PC-3 (cell line): ENCODE results near the gene RUVBL2.

Experiments used
- EZH2 ChIP-seq: fragments of 300-600 bp; sonication (generic); IDR thresholded peaks from one replicate; pipeline ENCODE4 v1.6.1; 2017; ENCODE audit warnings: antibody characterized with exemption, mild to moderate bottlenecking, low read length; ENCODE audit not compliant: unreplicated experiment
- TF ChIP-seq, protein P1 (sequence below): fragments of 300-600 bp; sonication (generic); conservative IDR thresholded peaks from 2 replicates; pipeline ENCODE4 v1.5.1; 2017; ENCODE audit warnings: antibody characterized with exemption, low read depth, mild to moderate bottlenecking, low read length

DNA sequence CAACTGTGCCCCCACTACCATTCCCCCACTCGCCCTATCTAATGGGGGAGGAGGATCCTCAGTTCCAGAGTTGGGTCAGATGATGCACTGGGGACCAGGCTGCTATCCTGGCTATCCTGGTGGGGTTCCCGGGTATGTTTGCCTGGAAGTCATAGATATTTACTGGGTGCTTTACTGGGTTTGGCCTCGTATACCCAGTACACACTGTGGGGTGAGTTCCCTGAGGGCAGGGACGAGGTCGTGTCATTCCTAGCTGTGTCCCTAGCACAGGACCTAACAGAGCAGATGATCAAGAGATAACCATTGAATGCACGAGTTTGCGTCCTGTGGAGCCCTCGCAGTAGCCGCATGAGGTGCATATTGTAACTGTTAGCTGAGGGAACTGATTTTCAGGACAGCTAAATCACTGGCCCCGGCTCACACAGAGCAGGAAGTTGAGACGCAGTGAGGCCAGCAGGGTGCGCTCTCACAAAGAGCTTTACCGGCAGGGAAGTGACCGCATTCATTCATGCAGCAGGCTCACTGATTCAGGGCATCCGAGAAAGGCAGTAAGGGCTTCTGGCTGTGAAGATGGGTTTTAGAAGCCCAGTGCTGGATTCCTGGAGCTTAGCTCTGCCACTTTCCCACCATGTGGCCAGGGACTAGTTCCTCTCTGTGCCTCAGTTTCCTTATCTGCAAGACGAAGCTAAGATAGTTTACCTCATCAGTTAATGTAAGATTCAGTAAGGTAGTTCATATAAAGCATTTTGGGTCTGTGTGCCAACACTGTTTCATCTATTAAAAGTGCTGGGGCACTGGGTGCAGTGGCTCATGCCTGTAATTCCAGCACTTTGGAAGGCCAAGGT lies 6.0 kb downstream of the RUVBL2 start:
- TF ChIP-seq, protein P1, sequence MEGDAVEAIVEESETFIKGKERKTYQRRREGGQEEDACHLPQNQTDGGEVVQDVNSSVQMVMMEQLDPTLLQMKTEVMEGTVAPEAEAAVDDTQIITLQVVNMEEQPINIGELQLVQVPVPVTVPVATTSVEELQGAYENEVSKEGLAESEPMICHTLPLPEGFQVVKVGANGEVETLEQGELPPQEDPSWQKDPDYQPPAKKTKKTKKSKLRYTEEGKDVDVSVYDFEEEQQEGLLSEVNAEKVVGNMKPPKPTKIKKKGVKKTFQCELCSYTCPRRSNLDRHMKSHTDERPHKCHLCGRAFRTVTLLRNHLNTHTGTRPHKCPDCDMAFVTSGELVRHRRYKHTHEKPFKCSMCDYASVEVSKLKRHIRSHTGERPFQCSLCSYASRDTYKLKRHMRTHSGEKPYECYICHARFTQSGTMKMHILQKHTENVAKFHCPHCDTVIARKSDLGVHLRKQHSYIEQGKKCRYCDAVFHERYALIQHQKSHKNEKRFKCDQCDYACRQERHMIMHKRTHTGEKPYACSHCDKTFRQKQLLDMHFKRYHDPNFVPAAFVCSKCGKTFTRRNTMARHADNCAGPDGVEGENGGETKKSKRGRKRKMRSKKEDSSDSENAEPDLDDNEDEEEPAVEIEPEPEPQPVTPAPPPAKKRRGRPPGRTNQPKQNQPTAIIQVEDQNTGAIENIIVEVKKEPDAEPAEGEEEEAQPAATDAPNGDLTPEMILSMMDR: peak; percentile 68
- no peak for TF ChIP-seq EZH2
